Stimulated activated CD4-positive, alpha-beta T cell treated with anti-CD3 and anti-CD28 coated beads, Interleukin-12 subunit alpha, Interleukin-12 subunit beta, amount 100 ng/mL, for 4 hours (primary cell): ENCODE results near the gene PLCZ1.
"Not testable (repeated sequence)": the region's sequence is repeated elsewhere in the genome, so short reads cannot be mapped to it uniquely, and the experiment has no call there.

Source experiments
- DNase-seq: peaks from one replicate; pipeline ENCODE4 v3.0.0-alpha.2; 2020

PLCZ1 gene

GRCh38 chr12:18696971-18697602, 40.7 kb downstream of the PLCZ1 start:
- no peak for DNase-seq

DNA sequence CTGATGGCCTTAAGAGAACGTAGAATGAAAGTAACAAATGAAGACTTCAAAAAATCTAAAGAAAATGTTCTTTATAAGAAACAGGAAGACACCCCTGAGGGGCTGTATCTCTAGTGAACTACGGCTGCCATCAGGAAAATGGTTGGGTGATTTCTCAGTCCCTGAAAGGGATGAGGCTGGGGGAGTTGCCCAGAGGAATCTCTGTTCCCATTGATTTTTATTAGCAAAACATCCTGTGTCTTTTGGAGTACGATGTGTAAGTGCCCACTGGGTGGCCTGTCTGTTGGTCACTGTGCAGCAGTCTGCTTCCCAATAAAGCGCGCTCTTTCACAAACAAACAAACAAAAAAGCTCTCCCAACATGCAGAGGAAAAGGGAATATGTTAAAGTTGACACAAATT, 43.8 kb downstream of the PLCZ1 start:
- DNase-seq = not testable (repeated sequence)

GRCh38 chr12:18690653-18691052, 47.2 kb downstream of the PLCZ1 start:
- no peak for DNase-seq

DNA sequence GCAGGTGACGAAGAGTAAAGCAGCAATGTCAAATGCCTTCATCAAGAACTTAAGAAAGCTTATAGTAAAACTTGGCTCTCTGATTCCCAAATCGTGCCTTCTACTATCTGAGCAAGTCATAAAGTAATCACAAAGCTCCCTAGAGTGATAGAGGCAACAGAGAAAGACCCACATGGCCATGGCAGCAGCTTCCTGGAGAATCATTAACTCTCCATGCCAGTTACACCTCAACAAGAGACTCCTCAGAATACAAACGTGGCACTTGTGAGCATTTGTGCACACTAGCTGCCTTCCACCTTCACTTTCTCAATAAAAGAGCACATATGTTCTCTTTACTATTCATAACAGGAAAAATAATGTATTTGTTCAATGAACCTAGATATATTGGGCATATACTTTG, 48.0 kb downstream of the PLCZ1 start:
- DNase-seq = no peak

GRCh38 chr12:18684430-18684829, 53.4 kb downstream of the PLCZ1 start:
- no peak for DNase-seq

GRCh38 chr12:18683327-18684013, 54.3 kb downstream of the PLCZ1 start:
- DNase-seq = no peak

- no peak for DNase-seq
These were observed 56.0 kb downstream of the PLCZ1 start for GRCh38 chr12:18681818-18682217.

DNA sequence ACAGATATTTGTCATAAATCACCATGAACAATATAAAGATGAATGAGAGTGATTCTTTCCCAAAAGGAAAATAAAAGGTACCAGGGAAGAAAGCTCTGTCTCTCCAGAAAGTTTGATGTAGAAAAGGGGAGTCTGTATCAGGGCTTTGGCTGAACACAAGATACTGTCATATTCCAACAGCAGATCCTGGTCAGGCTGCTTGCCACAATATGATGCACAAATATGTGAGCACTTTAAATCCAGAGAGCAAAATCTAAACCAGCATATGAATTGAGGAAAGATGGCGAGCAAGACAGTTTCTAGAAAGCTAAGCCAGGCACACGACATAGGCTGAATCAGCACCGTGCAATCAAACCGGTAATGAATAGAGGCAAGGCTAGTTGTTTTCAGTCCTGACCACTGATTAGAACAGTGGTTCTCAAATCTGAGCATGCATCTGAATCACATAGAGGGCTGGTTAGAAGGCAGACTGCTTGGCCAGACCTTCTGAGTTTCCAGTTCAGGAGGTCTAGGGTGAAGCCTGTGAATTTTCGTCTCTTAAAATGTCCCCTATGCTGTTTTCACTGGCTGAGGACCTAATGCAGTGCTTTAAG, 60.7 kb downstream of the PLCZ1 start:
- DNase-seq = no peak

DNA sequence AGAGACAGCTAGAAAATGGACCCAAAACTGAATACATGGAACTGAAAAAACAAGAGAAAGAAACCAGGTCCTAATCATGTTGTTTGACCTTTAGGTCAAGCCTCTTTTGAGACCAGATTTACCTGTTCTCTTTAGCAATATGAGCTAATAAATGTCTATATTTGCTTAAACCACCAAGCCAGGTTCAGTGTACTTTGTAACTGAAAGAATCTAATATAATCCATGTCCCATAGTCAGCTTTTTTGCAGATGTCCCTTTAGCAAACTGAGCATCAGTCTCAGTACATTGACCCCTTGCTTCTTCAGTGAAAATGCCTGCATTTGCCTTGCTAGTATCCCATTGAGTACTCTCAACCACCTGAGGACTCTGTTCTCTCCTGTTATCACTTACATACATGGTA, 61.7 kb downstream of the PLCZ1 start:
- no peak for DNase-seq

GRCh38 chr12:18658829-18659228, 79.0 kb downstream of the PLCZ1 start:
- no peak for DNase-seq

- DNase-seq = no peak
These were observed 79.6 kb downstream of the PLCZ1 start for GRCh38 chr12:18658179-18658578.

DNA sequence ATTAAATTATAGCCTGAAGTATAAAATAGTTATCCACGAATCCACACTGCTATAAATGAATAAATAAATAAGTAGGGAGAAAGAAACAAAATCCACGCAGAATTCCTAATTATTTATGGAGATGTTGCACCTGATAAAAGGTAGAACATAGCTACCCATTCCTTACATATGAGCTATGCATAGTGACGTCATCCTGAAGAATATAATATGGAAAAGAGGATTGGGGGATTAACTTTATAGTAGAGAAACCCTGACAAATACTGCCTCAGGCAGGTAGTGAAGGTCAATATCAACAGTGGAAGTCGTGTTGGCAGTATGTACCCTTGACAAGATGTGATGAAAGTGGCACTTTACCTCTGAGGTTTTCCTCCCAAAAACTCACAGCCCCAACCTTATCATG, 82.5 kb downstream of the PLCZ1 start:
- DNase-seq = no peak

DNA sequence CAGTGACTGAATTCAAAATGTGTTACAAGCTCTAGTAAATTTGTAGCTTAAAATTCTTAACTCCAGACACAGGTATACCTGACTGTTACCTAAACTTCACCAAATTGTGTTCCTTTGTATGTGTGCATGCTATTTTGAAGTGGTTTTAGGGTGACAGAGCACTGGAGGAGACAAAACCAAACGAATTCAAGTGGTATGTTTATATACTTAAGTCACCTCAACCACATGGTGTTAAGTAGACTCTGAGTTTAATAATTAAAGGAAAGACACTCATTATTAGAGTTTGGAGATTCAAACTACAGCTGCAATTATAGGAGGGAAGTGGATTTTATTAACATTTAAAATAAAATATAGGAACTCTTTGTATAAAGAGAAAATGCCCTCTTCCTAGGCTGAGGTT, 84.3 kb downstream of the PLCZ1 start:
- no peak for DNase-seq

DNA sequence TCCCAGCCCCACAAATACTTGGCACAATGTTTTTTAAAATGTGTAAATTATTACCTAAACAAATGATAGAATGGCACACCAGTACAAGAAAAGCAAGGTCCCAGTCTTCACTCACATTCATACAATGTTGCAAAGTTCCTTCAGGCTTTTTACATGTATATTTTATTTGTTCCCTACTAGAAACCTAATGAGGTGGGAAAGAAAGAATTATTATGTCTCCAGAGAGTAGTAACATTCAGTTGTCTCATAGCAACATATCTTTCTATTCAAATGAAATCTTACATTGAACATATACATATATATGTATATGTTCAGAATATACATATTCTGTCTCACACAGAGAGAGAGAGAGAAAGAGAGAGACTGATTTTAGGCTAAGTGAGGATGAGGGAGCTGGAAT, 85.2 kb downstream of the PLCZ1 start:
- no peak for DNase-seq

GRCh38 chr12:18651525-18651924, 86.3 kb downstream of the PLCZ1 start:
- no peak for DNase-seq

DNA sequence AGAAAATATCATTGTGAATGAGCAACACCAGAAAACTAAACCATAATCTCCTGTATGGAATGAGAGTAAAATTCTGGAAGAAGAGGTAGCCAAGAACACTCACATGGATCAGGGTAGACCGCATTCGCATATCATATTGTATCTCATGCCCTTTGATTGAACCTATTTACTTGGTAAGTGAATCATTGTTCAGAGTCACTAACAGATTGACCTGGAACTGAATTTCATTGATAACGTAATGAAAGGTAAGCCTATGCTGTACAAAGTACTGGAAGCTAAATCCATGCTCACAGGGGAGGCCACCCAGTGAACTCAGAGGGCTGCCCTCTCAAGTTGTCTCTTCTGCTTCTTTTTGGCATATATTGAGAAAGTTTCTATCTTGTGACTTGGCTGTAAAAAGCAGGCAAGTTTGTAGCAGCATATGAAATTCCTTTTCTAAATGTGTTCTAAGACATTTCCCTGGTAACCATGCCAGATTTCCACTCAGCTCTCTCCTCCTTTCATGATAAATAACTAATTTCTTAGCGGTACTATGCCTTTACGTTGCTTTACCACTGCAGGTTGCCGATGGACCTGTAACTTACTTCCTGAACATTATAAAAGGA, 91.4 kb downstream of the PLCZ1 start:
- no peak for DNase-seq

DNA sequence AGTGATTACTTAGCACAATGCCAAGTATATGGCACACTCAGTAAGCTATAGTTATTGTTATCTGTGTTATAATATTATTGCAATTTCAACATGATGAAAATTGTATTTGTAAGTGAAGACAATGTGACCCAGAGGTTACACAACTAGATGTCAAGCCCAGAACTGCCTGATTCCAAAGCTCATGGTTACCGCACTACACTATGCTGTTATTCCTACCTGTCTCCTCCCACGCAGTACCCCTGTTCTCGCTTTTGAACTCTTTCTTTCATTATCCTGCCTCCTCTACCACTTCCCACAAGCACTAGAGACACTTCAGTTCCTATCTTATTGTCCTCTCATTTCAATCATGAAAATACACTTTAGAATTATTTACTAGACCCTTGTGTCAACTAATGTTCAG, 93.2 kb downstream of the PLCZ1 start:
- no peak for DNase-seq

DNA sequence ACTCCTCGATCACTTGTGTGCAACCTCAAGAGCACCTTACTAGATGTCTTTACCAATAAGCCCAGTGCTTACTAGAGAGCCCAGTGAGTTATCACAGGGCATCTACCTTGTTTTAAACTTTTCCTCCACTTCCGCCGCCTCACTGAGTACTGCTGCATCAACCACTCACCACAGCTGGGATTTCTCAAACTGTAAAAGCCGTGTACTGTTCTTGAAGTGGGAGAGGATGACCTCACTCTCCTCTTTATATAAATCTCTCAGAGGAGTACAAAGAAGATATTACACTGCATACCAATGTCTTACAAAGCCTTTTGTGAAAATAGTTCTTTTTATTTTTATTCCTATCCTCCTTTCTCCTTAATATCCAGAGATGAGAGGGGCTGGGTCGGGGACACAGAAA, 94.1 kb downstream of the PLCZ1 start:
- DNase-seq = no peak

DNA sequence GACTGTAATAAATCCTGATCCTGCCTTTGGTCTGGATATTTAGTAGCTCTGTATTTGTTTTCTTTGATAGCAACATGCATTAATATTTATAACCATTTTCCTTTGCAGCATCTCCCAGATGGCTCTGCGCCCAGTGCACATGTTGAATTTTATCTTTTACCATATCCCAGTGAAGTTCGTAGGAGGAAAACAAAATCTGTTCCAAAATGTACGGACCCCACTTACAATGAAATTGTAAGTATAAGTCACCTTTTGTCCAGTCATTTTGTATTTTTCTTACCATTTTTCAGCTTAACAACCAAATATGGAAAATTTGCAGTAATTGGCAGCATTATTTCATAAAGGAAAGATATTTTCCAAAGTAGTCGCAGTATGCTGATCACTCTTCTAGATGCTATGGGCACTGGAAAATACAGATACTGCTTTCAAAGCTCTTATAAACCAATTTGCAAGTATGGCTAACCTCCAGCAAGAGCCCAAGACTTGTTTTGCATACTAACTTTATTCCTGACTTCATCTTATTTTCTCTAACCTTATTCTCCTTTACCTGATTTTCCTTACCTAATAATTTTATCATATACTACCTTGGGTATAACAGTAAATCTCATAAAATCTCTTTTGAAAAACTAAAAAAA, 97.4 kb downstream of the PLCZ1 start:
- no peak for DNase-seq

- DNase-seq = no peak
These were observed 103.4 kb downstream of the PLCZ1 start for GRCh38 chr12:18634382-18634781.
